Endodermal cell (in vitro differentiated cells): ENCODE data around the gene SH2B3. TPM values are rescaled to one million over a fixed set of nuclear protein-coding genes. Genes with fewer than 3 reads are reported as not detected.
A peak's percentile ranks its signal among the peaks of the same experiment; 100 is the strongest.

ENCODE experiments used
- DNase-seq: peaks from one replicate; pipeline ENCODE4 v3.0.0-alpha.2; 2017
- H3K27ac ChIP-seq: 2 replicates; pipeline ENCODE4 v1.5.1; 2013; ENCODE audit warnings: mild to moderate bottlenecking, low read depth, low read length, moderate library complexity
- H3K27me3 ChIP-seq: 2 replicates; pipeline ENCODE4 v1.6.1; 2013; ENCODE audit warnings: mild to moderate bottlenecking, low read length, moderate library complexity; ENCODE audit not compliant: insufficient read depth, control insufficient read depth, poor library complexity, severe bottlenecking
- H3K36me3 ChIP-seq: 2 replicates; pipeline ENCODE4 v1.7.0; 2013; ENCODE audit warnings: mild to moderate bottlenecking, low read length, moderate library complexity; ENCODE audit not compliant: control insufficient read depth, insufficient read depth
- H3K4me1 ChIP-seq: one replicate; pipeline ENCODE4 v1.7.0; 2013; ENCODE audit warnings: low read length; ENCODE audit not compliant: control insufficient read depth, insufficient read depth
- H3K4me3 ChIP-seq: 2 replicates; pipeline ENCODE4 v1.5.1; 2013; ENCODE audit warnings: mild to moderate bottlenecking, low read length, moderate library complexity
- H3K9ac ChIP-seq: 2 replicates; pipeline ENCODE4 v1.6.1; 2013; ENCODE audit warnings: mild to moderate bottlenecking, low read length, moderate library complexity; ENCODE audit not compliant: poor library complexity, severe bottlenecking; ENCODE audit errors: extremely low read depth
- H3K9me3 ChIP-seq: 2 replicates; pipeline ENCODE4 v1.6.1; 2013; ENCODE audit warnings: mild to moderate bottlenecking, low read length, moderate library complexity; ENCODE audit not compliant: control insufficient read depth
- H3K27ac Mint-ChIP-seq: 2 replicates; pipeline ENCODE4 v1.8.0; 2020; ENCODE audit warnings: mixed read lengths
- H3K27me3 Mint-ChIP-seq: 2 replicates; pipeline ENCODE4 v1.8.0; 2021; ENCODE audit warnings: mild to moderate bottlenecking, mixed read lengths; ENCODE audit not compliant: insufficient read depth
- H3K36me3 Mint-ChIP-seq: 2 replicates; pipeline ENCODE4 v1.8.0; 2020; ENCODE audit warnings: low read depth, mixed read lengths
- H3K4me1 Mint-ChIP-seq: 2 replicates; pipeline ENCODE4 v1.8.0; 2020; ENCODE audit warnings: mixed read lengths
- H3K4me3 Mint-ChIP-seq: 2 replicates; pipeline ENCODE4 v1.8.0; 2020; ENCODE audit warnings: mild to moderate bottlenecking, moderate library complexity, mixed read lengths
- H3K9me3 Mint-ChIP-seq: 2 replicates; pipeline ENCODE4 v1.8.0; 2020; ENCODE audit warnings: mild to moderate bottlenecking, mixed read lengths
- WGBS, 2 experiments: methylation state at CpG; one replicate each; pipeline versions ENCODE4 v1.1.5 to v1.1.7; 2013; ENCODE audit warnings: missing lambda C conversion rate in 2 of 2, mixed read lengths in 1 of 2; ENCODE audit not compliant: insufficient coverage in 1 of 2, insufficient read length in 1 of 2; 5-methylcytosine and 5-hydroxymethylcytosine counted together
- total RNA-seq, 2 donors: library from RNA; stranded (reverse); fragmentation: NEBNext Ultra II Directional in 1 of 2; extraction: Animal tissue kit (Norgen Biotek cat#: 25700) in 1 of 2; gene quantifications; 2 replicates in 1 of 2; 3 replicates in 1 of 2; pipeline ENCODE4 v1.2.1, GENCODE V29; 2021
- TF ChIP-seq, protein P1 (sequence below): fragments of 200-600 bp; sonication (generic); conservative IDR thresholded peaks from 2 replicates; pipeline ENCODE4 v1.5.0; 2021; ENCODE audit warnings: antibody characterized with exemption, mild to moderate bottlenecking

Gene SH2B3
- total RNA-seq, 2 donors from 2014 or later, result 6.8 to 6.9 TPM

DNA sequence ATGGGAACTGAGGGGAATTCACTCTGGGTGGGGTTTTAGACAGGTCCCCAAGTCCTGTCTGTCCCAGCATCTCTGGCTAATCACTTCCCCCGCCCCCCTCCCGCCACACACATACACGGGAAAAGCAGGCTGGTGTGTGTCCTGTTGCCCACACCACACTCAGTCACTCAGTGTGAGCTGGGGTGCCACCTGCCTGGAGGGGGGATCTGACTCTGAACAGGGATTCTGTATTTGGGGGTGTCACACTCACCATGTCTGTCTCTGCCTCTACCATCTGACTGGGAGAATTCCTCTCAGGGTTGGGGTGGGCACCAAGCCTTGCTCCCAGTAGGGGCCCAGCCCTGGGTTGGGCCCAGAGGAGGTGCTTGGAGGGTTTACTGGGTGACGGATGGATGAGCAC, 31.1 kb downstream of the SH2B3 start:
- no peaks in the 10 kb centered on the region for H3K9me3 ChIP-seq
- Mint-ChIP-seq H3K9me3 (no peaks in the 10 kb centered on the region), H3K4me1 (peaks cover 24% of the 10 kb centered on the region), H3K4me3 (no peak overlapping the region), H3K27me3 (no peaks in the 10 kb centered on the region), H3K36me3 (peaks cover 15% of the 10 kb centered on the region), H3K27ac (peak overlapping the region; percentile 77)
- TF ChIP-seq, protein P1, sequence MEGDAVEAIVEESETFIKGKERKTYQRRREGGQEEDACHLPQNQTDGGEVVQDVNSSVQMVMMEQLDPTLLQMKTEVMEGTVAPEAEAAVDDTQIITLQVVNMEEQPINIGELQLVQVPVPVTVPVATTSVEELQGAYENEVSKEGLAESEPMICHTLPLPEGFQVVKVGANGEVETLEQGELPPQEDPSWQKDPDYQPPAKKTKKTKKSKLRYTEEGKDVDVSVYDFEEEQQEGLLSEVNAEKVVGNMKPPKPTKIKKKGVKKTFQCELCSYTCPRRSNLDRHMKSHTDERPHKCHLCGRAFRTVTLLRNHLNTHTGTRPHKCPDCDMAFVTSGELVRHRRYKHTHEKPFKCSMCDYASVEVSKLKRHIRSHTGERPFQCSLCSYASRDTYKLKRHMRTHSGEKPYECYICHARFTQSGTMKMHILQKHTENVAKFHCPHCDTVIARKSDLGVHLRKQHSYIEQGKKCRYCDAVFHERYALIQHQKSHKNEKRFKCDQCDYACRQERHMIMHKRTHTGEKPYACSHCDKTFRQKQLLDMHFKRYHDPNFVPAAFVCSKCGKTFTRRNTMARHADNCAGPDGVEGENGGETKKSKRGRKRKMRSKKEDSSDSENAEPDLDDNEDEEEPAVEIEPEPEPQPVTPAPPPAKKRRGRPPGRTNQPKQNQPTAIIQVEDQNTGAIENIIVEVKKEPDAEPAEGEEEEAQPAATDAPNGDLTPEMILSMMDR, result no peak
- peak; percentile 59 for DNase-seq
- H3K9ac ChIP-seq, result no peak overlapping the region
- no peaks in the 10 kb centered on the region for H3K4me1 ChIP-seq
- H3K4me3 ChIP-seq, result no peak overlapping the region
- no peak overlapping the region for H3K27ac ChIP-seq
- no peaks in the 10 kb centered on the region for H3K36me3 ChIP-seq
- WGBS, 2 experiments, result 69 to 85% methylated on average over 2 to 3 of the region's 4 CpGs
- no peaks in the 10 kb centered on the region for H3K27me3 ChIP-seq

DNA sequence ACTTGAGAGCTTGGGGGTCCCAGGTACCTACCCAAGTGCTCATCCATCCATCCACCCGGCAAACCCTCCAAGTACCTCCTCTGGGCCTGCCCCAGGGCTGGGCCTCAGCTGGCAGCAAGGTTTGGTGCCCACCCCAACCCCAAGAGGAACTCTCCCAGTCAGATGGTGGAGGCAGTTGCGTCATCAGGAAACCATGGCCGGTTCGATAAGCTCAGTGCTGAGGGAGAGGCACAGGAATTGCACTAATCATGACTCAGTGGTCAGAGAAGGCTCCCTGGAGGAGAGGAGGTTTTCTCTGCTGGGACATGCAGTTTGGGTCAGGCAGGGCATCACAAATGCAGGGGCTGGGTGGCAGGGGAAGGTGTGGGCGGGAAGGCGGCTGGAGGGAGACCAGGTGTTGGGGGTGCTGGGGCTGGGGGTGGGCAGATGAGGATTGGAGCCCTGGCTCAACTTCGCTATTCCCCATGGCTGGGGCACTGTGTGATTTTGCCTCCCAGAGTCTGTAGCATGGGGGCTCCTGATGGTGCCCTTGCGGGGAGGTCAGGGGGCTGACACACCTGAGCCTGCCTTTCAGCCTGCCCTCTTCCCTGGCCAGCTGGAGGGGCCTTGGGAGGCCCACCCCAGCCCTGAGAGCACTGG, 32.2 kb downstream of the SH2B3 start:
- H3K4me1 ChIP-seq, result no peaks in the 10 kb centered on the region
- Mint-ChIP-seq H3K9me3 (no peaks in the 10 kb centered on the region), H3K27me3 (no peaks in the 10 kb centered on the region), H3K4me3 (no peak overlapping the region), H3K4me1 (peaks cover 23% of the 10 kb centered on the region), H3K36me3 (peaks cover 20% of the 10 kb centered on the region), H3K27ac (peak overlapping the region; percentile 76)
- H3K27me3 ChIP-seq, result no peaks in the 10 kb centered on the region
- H3K4me3 ChIP-seq, result no peak overlapping the region
- TF ChIP-seq, protein P1, result no peak
- H3K27ac ChIP-seq, result no peak overlapping the region
- no peaks in the 10 kb centered on the region for H3K36me3 ChIP-seq
- WGBS, 2 experiments, result 94 to 95% methylated on average over 6 to 8 of the region's 8 CpGs
- H3K9me3 ChIP-seq, result no peaks in the 10 kb centered on the region
- no peak overlapping the region for H3K9ac ChIP-seq
- DNase-seq, result peak; percentile 64

DNA sequence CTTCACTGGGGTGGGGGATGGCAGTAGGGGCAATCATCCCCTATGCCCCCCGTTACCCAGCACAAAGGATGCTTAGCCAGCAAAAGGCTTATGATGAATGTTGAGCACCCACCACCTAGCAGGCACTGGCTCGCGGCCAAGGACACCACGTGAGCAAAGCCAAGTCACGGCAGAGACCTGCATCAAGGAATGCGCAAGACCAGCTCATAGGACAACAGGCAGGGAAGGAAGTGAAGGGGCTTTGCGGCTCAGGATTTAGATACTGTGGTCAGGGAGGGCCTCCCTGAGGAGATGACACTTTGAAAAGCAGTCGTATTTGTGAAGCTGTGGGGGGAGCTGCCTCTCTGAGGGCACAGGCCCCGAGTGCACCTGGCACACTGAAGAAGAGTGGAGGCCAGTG, 32.8 kb downstream of the SH2B3 start:
- H3K9me3 Mint-ChIP-seq, result no peaks in the 10 kb centered on the region
- H3K4me3 ChIP-seq, result no peak overlapping the region
- WGBS, 2 experiments, result 81 to 82% methylated on average over 7 to 9 of the region's 9 CpGs
- H3K27me3 Mint-ChIP-seq, result no peaks in the 10 kb centered on the region
- H3K9ac ChIP-seq, result no peak overlapping the region
- H3K36me3 Mint-ChIP-seq, result peaks cover 24% of the 10 kb centered on the region
- no peak overlapping the region for H3K27ac ChIP-seq
- no peaks in the 10 kb centered on the region for H3K27me3 ChIP-seq
- no peak overlapping the region for H3K4me3 Mint-ChIP-seq
- H3K4me1 ChIP-seq, result no peaks in the 10 kb centered on the region
- no peaks in the 10 kb centered on the region for H3K9me3 ChIP-seq
- H3K36me3 ChIP-seq, result no peaks in the 10 kb centered on the region
- peak; percentile 76 for DNase-seq
- TF ChIP-seq, protein P1, result no peak
- peaks cover 22% of the 10 kb centered on the region for H3K4me1 Mint-ChIP-seq
- peak overlapping the region; percentile 80 for H3K27ac Mint-ChIP-seq
